ENCODE results near the gene NKAIN1. TPM values are rescaled to one million over a fixed set of nuclear protein-coding genes. Genes with fewer than 3 reads are reported as not detected.

NKAIN1 gene
- total RNA-seq, 1 experiment from 2014 or later, result 20.2 TPM

GRCh38 chr1:31219489-31219888, 20.2 kb downstream of the NKAIN1 start:
- Histone ChIP-seq H3K27ac (no peak overlapping the region; the same call in 1 of the 2 replicates), H3K36me3 (no peaks in the 10 kb centered on the region), H3K4me3 (no peak overlapping the region), H3K4me1 (peaks cover 36% of the 10 kb centered on the region), H3K27me3 (no peaks in the 10 kb centered on the region), H3K9me3 (replicated peaks) (no peaks in the 10 kb centered on the region)
- DNase-seq, result no peak

GRCh38 chr1:31218705-31219104, 21.0 kb downstream of the NKAIN1 start:
- no peak overlapping the region for H3K4me3 ChIP-seq
- H3K9me3 ChIP-seq (replicated peaks), result no peaks in the 10 kb centered on the region
- no peak overlapping the region; the same call in 1 of the 2 replicates for H3K27ac ChIP-seq
- no peaks in the 10 kb centered on the region for H3K36me3 ChIP-seq
- no peaks in the 10 kb centered on the region for H3K27me3 ChIP-seq
- peak; percentile 52 to 61 for DNase-seq
- H3K4me1 ChIP-seq, result peaks cover 36% of the 10 kb centered on the region

GRCh38 chr1:31216016-31216415, 23.7 kb downstream of the NKAIN1 start:
- Histone ChIP-seq H3K4me1 (peaks cover 22% of the 10 kb centered on the region), H3K27ac (no peak overlapping the region)
- DNase-seq, result peak; percentile 74 to 76

GRCh38 chr1:31215065-31215570, 24.6 kb downstream of the NKAIN1 start:
- no peak overlapping the region for H3K4me3 ChIP-seq
- no peak overlapping the region for H3K27ac ChIP-seq
- DNase-seq, result no peak

More at GRCh38 chr1:31216016-31216415, 23.7 kb downstream of the NKAIN1 start:
- Histone ChIP-seq H3K4me3 (no peak overlapping the region), H3K36me3 (no peaks in the 10 kb centered on the region), H3K27me3 (no peaks in the 10 kb centered on the region), H3K9me3 (replicated peaks) (peaks cover 6% of the 10 kb centered on the region)

GRCh38 chr1:31214316-31215064, 25.2 kb downstream of the NKAIN1 start:
- Histone ChIP-seq H3K36me3 (no peaks in the 10 kb centered on the region), H3K27me3 (no peaks in the 10 kb centered on the region), H3K4me1 (peaks cover 18% of the 10 kb centered on the region), H3K4me3 (no peak overlapping the region), H3K27ac (no peak overlapping the region), H3K9me3 (replicated peaks) (peaks cover 6% of the 10 kb centered on the region)
- no peak for DNase-seq

More at GRCh38 chr1:31215065-31215570, 24.6 kb downstream of the NKAIN1 start:
- Histone ChIP-seq H3K27me3 (no peaks in the 10 kb centered on the region), H3K9me3 (replicated peaks) (peaks cover 6% of the 10 kb centered on the region), H3K4me1 (peaks cover 19% of the 10 kb centered on the region), H3K36me3 (no peaks in the 10 kb centered on the region)

GRCh38 chr1:31208361-31208945, 31.2 kb downstream of the NKAIN1 start:
- H3K27me3 ChIP-seq, result no peaks in the 10 kb centered on the region
- no peaks in the 10 kb centered on the region for H3K36me3 ChIP-seq
- no peak overlapping the region for H3K4me3 ChIP-seq
- DNase-seq, result no peak
- H3K27ac ChIP-seq, result no peak overlapping the region
- peaks cover 6% of the 10 kb centered on the region for H3K9me3 ChIP-seq (replicated peaks)
- H3K4me1 ChIP-seq, result no peaks in the 10 kb centered on the region

- Histone ChIP-seq H3K27ac (no peak overlapping the region), H3K27me3 (no peaks in the 10 kb centered on the region), H3K9me3 (replicated peaks) (peaks cover 4% of the 10 kb centered on the region), H3K36me3 (no peaks in the 10 kb centered on the region), H3K4me3 (no peak overlapping the region), H3K4me1 (no peaks in the 10 kb centered on the region)
- DNase-seq, result no peak
Observed at GRCh38 chr1:31207569-31207968, 32.1 kb downstream of the NKAIN1 start.

GRCh38 chr1:31207046-31207445, 32.6 kb downstream of the NKAIN1 start:
- Histone ChIP-seq H3K27me3 (no peaks in the 10 kb centered on the region), H3K36me3 (no peaks in the 10 kb centered on the region), H3K4me3 (no peak overlapping the region), H3K9me3 (replicated peaks) (peaks cover 3% of the 10 kb centered on the region), H3K4me1 (no peaks in the 10 kb centered on the region), H3K27ac (no peak overlapping the region)
- no peak for DNase-seq

GRCh38 chr1:31203215-31203614, 36.5 kb downstream of the NKAIN1 start:
- Histone ChIP-seq H3K9me3 (replicated peaks) (no peaks in the 10 kb centered on the region), H3K27me3 (no peaks in the 10 kb centered on the region), H3K4me3 (no peak overlapping the region), H3K27ac (no peak overlapping the region), H3K4me1 (no peaks in the 10 kb centered on the region), H3K36me3 (no peaks in the 10 kb centered on the region)
- DNase-seq, result no peak

GRCh38 chr1:31201931-31202360, 37.7 kb downstream of the NKAIN1 start:
- Histone ChIP-seq H3K9me3 (replicated peaks) (no peaks in the 10 kb centered on the region), H3K4me3 (no peak overlapping the region), H3K27ac (no peak overlapping the region), H3K36me3 (no peaks in the 10 kb centered on the region), H3K27me3 (no peaks in the 10 kb centered on the region), H3K4me1 (no peaks in the 10 kb centered on the region)
- DNase-seq, result no peak

- Histone ChIP-seq H3K27ac (no peak overlapping the region), H3K36me3 (no peaks in the 10 kb centered on the region), H3K4me1 (no peaks in the 10 kb centered on the region), H3K9me3 (replicated peaks) (no peaks in the 10 kb centered on the region), H3K4me3 (no peak overlapping the region), H3K27me3 (no peaks in the 10 kb centered on the region)
- DNase-seq, result no peak
Observed at GRCh38 chr1:31199949-31200348, 39.7 kb downstream of the NKAIN1 start.

- H3K4me1 ChIP-seq, result no peaks in the 10 kb centered on the region
- no peaks in the 10 kb centered on the region for H3K27me3 ChIP-seq
- H3K4me3 ChIP-seq, result no peak overlapping the region
- H3K9me3 ChIP-seq (replicated peaks), result no peaks in the 10 kb centered on the region
- H3K27ac ChIP-seq, result no peak overlapping the region
- DNase-seq, result no peak
- no peaks in the 10 kb centered on the region for H3K36me3 ChIP-seq
Observed at GRCh38 chr1:31199236-31199790, 40.4 kb downstream of the NKAIN1 start.

GRCh38 chr1:31198600-31198999, 41.1 kb downstream of the NKAIN1 start:
- DNase-seq, result no peak
- H3K9me3 ChIP-seq (replicated peaks), result no peaks in the 10 kb centered on the region
- no peaks in the 10 kb centered on the region for H3K4me1 ChIP-seq
- no peak overlapping the region for H3K27ac ChIP-seq
- no peaks in the 10 kb centered on the region for H3K36me3 ChIP-seq
- no peaks in the 10 kb centered on the region for H3K27me3 ChIP-seq
- no peak overlapping the region for H3K4me3 ChIP-seq

GRCh38 chr1:31198150-31198549, 41.5 kb downstream of the NKAIN1 start:
- H3K27ac ChIP-seq, result no peak overlapping the region
- H3K27me3 ChIP-seq, result no peaks in the 10 kb centered on the region
- no peaks in the 10 kb centered on the region for H3K36me3 ChIP-seq
- no peak overlapping the region for H3K4me3 ChIP-seq
- no peaks in the 10 kb centered on the region for H3K9me3 ChIP-seq (replicated peaks)
- DNase-seq, result no peak
- H3K4me1 ChIP-seq, result no peaks in the 10 kb centered on the region

- Histone ChIP-seq H3K27ac (no peak overlapping the region), H3K36me3 (no peaks in the 10 kb centered on the region), H3K4me1 (no peaks in the 10 kb centered on the region), H3K9me3 (replicated peaks) (no peaks in the 10 kb centered on the region), H3K27me3 (no peaks in the 10 kb centered on the region), H3K4me3 (no peak overlapping the region)
- DNase-seq, result no peak
Observed at GRCh38 chr1:31196685-31197084, 43.0 kb downstream of the NKAIN1 start.
